ENCODE data around the gene MAB21L4.

The MAB21L4 gene

GRCh38 chr2:240888130-240888889 lies 7.6 kb downstream of the MAB21L4 start:
- ChIA-PET POLR2A (no interaction called here), CTCF (interaction anchor here (1.6 kb wide), 1 partner anchor 25 kb away, joined by 7 read pairs; no protein-coding TSS in a partner anchor)
- TF ChIP-seq CTCF (IDR thresholded peaks at IDR 0.05; ENCODE audit: insufficient read depth, low read length, missing control alignments), result no peak
- no peak for DNase-seq (ENCODE audit: low read depth, low spot score)
- no peak overlapping the region for H3K4me3 ChIP-seq (ENCODE audit: low read depth, low read length)

GRCh38 chr2:240887631-240888030 lies 8.3 kb downstream of the MAB21L4 start:
- no peak overlapping the region for H3K4me3 ChIP-seq (ENCODE audit: low read depth, low read length)
- CTCF ChIA-PET, result no interaction called here
- DNase-seq (ENCODE audit: low read depth, low spot score), result no peak
- POLR2A ChIA-PET, result no interaction called here
- no peak for TF ChIP-seq CTCF (IDR thresholded peaks at IDR 0.05; ENCODE audit: insufficient read depth, low read length, missing control alignments)

GRCh38 chr2:240886678-240887609 lies 9.0 kb downstream of the MAB21L4 start:
- CTCF ChIA-PET, result no interaction called here
- TF ChIP-seq CTCF (IDR thresholded peaks at IDR 0.05; ENCODE audit: insufficient read depth, low read length, missing control alignments), result no peak
- H3K4me3 ChIP-seq (ENCODE audit: low read depth, low read length), result no peak overlapping the region
- no peak for DNase-seq (ENCODE audit: low read depth, low spot score)
- POLR2A ChIA-PET, result no interaction called here

- TF ChIP-seq CTCF (IDR thresholded peaks at IDR 0.05; ENCODE audit: insufficient read depth, low read length, missing control alignments), result no peak
- ChIA-PET POLR2A (no interaction called here), CTCF (no interaction called here)
- no peak for DNase-seq (ENCODE audit: low read depth, low spot score)
- no peak overlapping the region for H3K4me3 ChIP-seq (ENCODE audit: low read depth, low read length)
Observed at GRCh38 chr2:240886023-240886565, 9.9 kb downstream of the MAB21L4 start.

GRCh38 chr2:240885566-240885965 lies 10.4 kb downstream of the MAB21L4 start:
- no peak for DNase-seq (ENCODE audit: low read depth, low spot score)
- CTCF ChIA-PET, result no interaction called here
- no peak overlapping the region for H3K4me3 ChIP-seq (ENCODE audit: low read depth, low read length)
- TF ChIP-seq CTCF (IDR thresholded peaks at IDR 0.05; ENCODE audit: insufficient read depth, low read length, missing control alignments), result no peak
- POLR2A ChIA-PET, result no interaction called here

GRCh38 chr2:240884745-240885144 lies 11.2 kb downstream of the MAB21L4 start:
- POLR2A ChIA-PET, result no interaction called here

More at GRCh38 chr2:240884745-240885144, 11.2 kb downstream of the MAB21L4 start:
- CTCF ChIA-PET, result no interaction called here
- TF ChIP-seq CTCF (IDR thresholded peaks at IDR 0.05; ENCODE audit: insufficient read depth, low read length, missing control alignments), result no peak
- H3K4me3 ChIP-seq (ENCODE audit: low read depth, low read length), result no peak overlapping the region
- DNase-seq (ENCODE audit: low read depth, low spot score), result no peak
